GM18526 (cell line): ENCODE results near the gene SDK2.

ENCODE experiments used
- POLR2A ChIP-seq: IDR thresholded peaks from 3 replicates; pipeline ENCODE4 v1.6.1; 2011; ENCODE audit not compliant: insufficient read length; ENCODE audit errors: extremely low read depth

SDK2 gene

GRCh38 chr17:73455050-73455687, 189.1 kb downstream of the SDK2 start:
- TF ChIP-seq POLR2A: no peak

GRCh38 chr17:73453090-73453489, 191.2 kb downstream of the SDK2 start:
- no peak for TF ChIP-seq POLR2A

- no peak for TF ChIP-seq POLR2A
These were observed 192.2 kb downstream of the SDK2 start for GRCh38 chr17:73452009-73452408.

GRCh38 chr17:73447319-73447718, 196.9 kb downstream of the SDK2 start:
- TF ChIP-seq POLR2A: no peak

- TF ChIP-seq POLR2A: no peak
These were observed 197.6 kb downstream of the SDK2 start for GRCh38 chr17:73446617-73447016.

GRCh38 chr17:73445466-73445865, 198.8 kb downstream of the SDK2 start:
- no peak for TF ChIP-seq POLR2A

GRCh38 chr17:73444021-73444420, 200.2 kb downstream of the SDK2 start:
- TF ChIP-seq POLR2A: no peak

GRCh38 chr17:73439597-73439996, 204.6 kb downstream of the SDK2 start:
- no peak for TF ChIP-seq POLR2A

- no peak for TF ChIP-seq POLR2A
These were observed 206.4 kb downstream of the SDK2 start for GRCh38 chr17:73437826-73438225.

- TF ChIP-seq POLR2A: no peak
These were observed 207.3 kb downstream of the SDK2 start for GRCh38 chr17:73436954-73437353.

- no peak for TF ChIP-seq POLR2A
These were observed 208.8 kb downstream of the SDK2 start for GRCh38 chr17:73435412-73435811.

- no peak for TF ChIP-seq POLR2A
These were observed 210.1 kb downstream of the SDK2 start for GRCh38 chr17:73434154-73434553.

- TF ChIP-seq POLR2A: no peak
These were observed 210.7 kb downstream of the SDK2 start for GRCh38 chr17:73433501-73433900.

GRCh38 chr17:73432624-73433190, 211.5 kb downstream of the SDK2 start:
- no peak for TF ChIP-seq POLR2A

- TF ChIP-seq POLR2A: no peak
These were observed 212.6 kb downstream of the SDK2 start for GRCh38 chr17:73431401-73432205.

GRCh38 chr17:73430848-73431247, 213.4 kb downstream of the SDK2 start:
- TF ChIP-seq POLR2A: no peak
